H1 (cell line): ENCODE data around the gene RNASEH2C.

Source experiments
- CTBP2 ChIP-seq: IDR thresholded peaks from 2 replicates; pipeline ENCODE4 v1.7.0; 2011; ENCODE audit warnings: borderline replicate concordance, mild to moderate bottlenecking, moderate library complexity, mixed read lengths, low read length; ENCODE audit not compliant: insufficient read depth, insufficient read length
- CTCF ChIP-seq, 3 experiments: IDR thresholded peaks; 1 replicate in 2 of 3; 2 replicates in 1 of 3; pipeline versions ENCODE4 v1.5.1 to v1.6.1; 2011; ENCODE audit warnings: low read length in 3 of 3, mild to moderate bottlenecking in 3 of 3, inconsistent platforms in 2 of 3, low read depth in 1 of 3, moderate library complexity in 1 of 3; ENCODE audit not compliant: insufficient read depth in 1 of 3; ENCODE audit errors: control extremely low read depth in 1 of 3
- E2F6 ChIP-seq: IDR thresholded peaks from 2 replicates; pipeline ENCODE4 v1.6.1; 2012; ENCODE audit warnings: inconsistent platforms
- EP300 ChIP-seq, 2 experiments: IDR thresholded peaks; 1 replicate in 1 of 2; 2 replicates in 1 of 2; pipeline ENCODE4 v1.6.1; 2011 to 2012; ENCODE audit warnings: low read depth in 2 of 2, low read length in 2 of 2, mild to moderate bottlenecking in 2 of 2, borderline replicate concordance in 1 of 2, inconsistent platforms in 1 of 2, moderate library complexity in 1 of 2
- EZH2 ChIP-seq: fragments of 200-600 bp; sonication (generic); IDR thresholded peaks from 2 replicates; pipeline ENCODE4 v1.7.1; 2012; ENCODE audit warnings: low read depth, mild to moderate bottlenecking, moderate library complexity, low read length, inconsistent platforms; ENCODE audit not compliant: severe bottlenecking
- JUN ChIP-seq: IDR thresholded peaks from 2 replicates; pipeline ENCODE4 v1.6.1; 2011; ENCODE audit warnings: low read depth, mild to moderate bottlenecking, improper control_type of control experiment, low read length
- MAFK ChIP-seq: IDR thresholded peaks from 2 replicates; pipeline ENCODE4 v1.6.1; 2012; ENCODE audit warnings: low read depth, mild to moderate bottlenecking, improper control_type of control experiment, low read length
- POLR2A ChIP-seq, 2 experiments: IDR thresholded peaks; 1 replicate in 1 of 2; 2 replicates in 1 of 2; pipeline ENCODE4 v1.6.1; 2011; ENCODE audit warnings: low read depth in 2 of 2, low read length in 2 of 2, mild to moderate bottlenecking in 2 of 2; ENCODE audit errors: control extremely low read depth in 1 of 2
- POLR2AphosphoS5 ChIP-seq: IDR thresholded peaks from 2 replicates; pipeline ENCODE4 v1.6.1; 2011; ENCODE audit warnings: low read depth, low read length
- RNF2 ChIP-seq: fragments of 200-900, 300-1000 bp; sonication (generic); IDR thresholded peaks from 2 replicates; pipeline ENCODE4 v1.7.1; 2016; ENCODE audit warnings: borderline replicate concordance, low read depth, mild to moderate bottlenecking, antibody characterized with exemption, low read length; ENCODE audit not compliant: poor library complexity, severe bottlenecking; ENCODE audit errors: missing control alignments
- TEAD4 ChIP-seq: IDR thresholded peaks from 2 replicates; pipeline ENCODE4 v1.6.1; 2012; ENCODE audit warnings: low read depth, low read length, inconsistent platforms, mixed read lengths
- TF ChIP-seq, protein P1 (sequence below): IDR thresholded peaks from 2 replicates; pipeline ENCODE4 v1.6.1; 2012; ENCODE audit warnings: low read length, inconsistent platforms

- TF ChIP-seq EZH2 (no peak), TEAD4 (no peak), POLR2A (IDR thresholded peaks at IDR 0.05; ENCODE audit: control extremely low read depth in 1 of 2, low read depth in 2 of 2, low read length in 2 of 2) (no peak), JUN (no peak), MAFK (no peak), CTCF (IDR thresholded peaks at IDR 0.05; ENCODE audit: control extremely low read depth in 1 of 3, insufficient read depth in 1 of 3, low read depth in 1 of 3, low read length in 3 of 3) (no peak), RNF2 (no peak), E2F6 (no peak), POLR2AphosphoS5 (no peak), EP300 (IDR thresholded peaks at IDR 0.05; ENCODE audit: borderline replicate concordance in 1 of 2, low read depth in 2 of 2, low read length in 2 of 2) (no peak), CTBP2 (no peak)
- TF ChIP-seq, protein P1, sequence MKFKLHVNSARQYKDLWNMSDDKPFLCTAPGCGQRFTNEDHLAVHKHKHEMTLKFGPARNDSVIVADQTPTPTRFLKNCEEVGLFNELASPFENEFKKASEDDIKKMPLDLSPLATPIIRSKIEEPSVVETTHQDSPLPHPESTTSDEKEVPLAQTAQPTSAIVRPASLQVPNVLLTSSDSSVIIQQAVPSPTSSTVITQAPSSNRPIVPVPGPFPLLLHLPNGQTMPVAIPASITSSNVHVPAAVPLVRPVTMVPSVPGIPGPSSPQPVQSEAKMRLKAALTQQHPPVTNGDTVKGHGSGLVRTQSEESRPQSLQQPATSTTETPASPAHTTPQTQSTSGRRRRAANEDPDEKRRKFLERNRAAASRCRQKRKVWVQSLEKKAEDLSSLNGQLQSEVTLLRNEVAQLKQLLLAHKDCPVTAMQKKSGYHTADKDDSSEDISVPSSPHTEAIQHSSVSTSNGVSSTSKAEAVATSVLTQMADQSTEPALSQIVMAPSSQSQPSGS, result no peak
Observed at GRCh38 chr11:65713212-65713969, 7.2 kb downstream of the RNASEH2C start.
